ENCODE data around the gene NUDT3. TPM values are rescaled to one million over a fixed set of nuclear protein-coding genes. Genes with fewer than 3 reads are reported as not detected.

The NUDT3 gene
- polyA plus RNA-seq (2012; ENCODE audit: low read depth, missing spikeins) = 4.7 TPM

- TF ChIP-seq SPI1 (IDR thresholded peaks at IDR 0.05; ENCODE audit: low read depth, low read length) = peak; percentile 69
- no peak for TF ChIP-seq POU2F2 (IDR thresholded peaks at IDR 0.05; ENCODE audit: low read depth, low read length)
- peak; percentile 40; the same call in 1 of the 2 replicates for TF ChIP-seq POLR2A (IDR thresholded peaks at IDR 0.05; ENCODE audit: low read depth, low read length)
- TF ChIP-seq POLR2AphosphoS5 (IDR thresholded peaks at IDR 0.05; ENCODE audit: low read depth, low read length) = no peak; the same call in 1 of the 2 replicates
- peak; percentile 63 for TF ChIP-seq TAF1 (IDR thresholded peaks at IDR 0.05; ENCODE audit: low read depth, low read length)
- FAIRE-seq (peak; percentile 99), DNase-seq (ENCODE audit: insufficient read length, low spot score) (peak; percentile 81)
Measured at GRCh38 chr6:34392497-34393190, at the start of gene NUDT3. NUDT3 (minus strand) TSS chr6:34392669; CDS start chr6:34392362, 307 bp downstream.

- TF ChIP-seq TAF1 (IDR thresholded peaks at IDR 0.05; ENCODE audit: low read depth, low read length) = no peak
- no peak for TF ChIP-seq POLR2A (IDR thresholded peaks at IDR 0.05; ENCODE audit: low read depth, low read length)
- no peak for TF ChIP-seq POLR2AphosphoS5 (IDR thresholded peaks at IDR 0.05; ENCODE audit: low read depth, low read length)
- TF ChIP-seq POU2F2 (IDR thresholded peaks at IDR 0.05; ENCODE audit: low read depth, low read length) = no peak
- TF ChIP-seq PAX5 (IDR thresholded peaks at IDR 0.05; ENCODE audit: insufficient read depth, low read length, severe bottlenecking) = no peak
- TF ChIP-seq SPI1 (IDR thresholded peaks at IDR 0.05; ENCODE audit: low read depth, low read length) = no peak
- DNase-seq (ENCODE audit: insufficient read length, low spot score) (no peak), FAIRE-seq (no peak)
Measured at GRCh38 chr6:34441526-34441925, 49.1 kb upstream of the NUDT3 start.

- FAIRE-seq (no peak), DNase-seq (ENCODE audit: insufficient read length, low spot score) (no peak)
- no peak for TF ChIP-seq SPI1 (IDR thresholded peaks at IDR 0.05; ENCODE audit: low read depth, low read length)
- no peak for TF ChIP-seq POLR2A (IDR thresholded peaks at IDR 0.05; ENCODE audit: low read depth, low read length)
- TF ChIP-seq POLR2AphosphoS5 (IDR thresholded peaks at IDR 0.05; ENCODE audit: low read depth, low read length) = no peak
- TF ChIP-seq PAX5 (IDR thresholded peaks at IDR 0.05; ENCODE audit: insufficient read depth, low read length, severe bottlenecking) = no peak
- no peak for TF ChIP-seq POU2F2 (IDR thresholded peaks at IDR 0.05; ENCODE audit: low read depth, low read length)
Measured at GRCh38 chr6:34439442-34439841, 47.0 kb upstream of the NUDT3 start.

GRCh38 chr6:34438705-34439104, 46.2 kb upstream of the NUDT3 start:
- no peak for FAIRE-seq
- DNase-seq (ENCODE audit: insufficient read length, low spot score) = no peak
- no peak for TF ChIP-seq TAF1 (IDR thresholded peaks at IDR 0.05; ENCODE audit: low read depth, low read length)
- TF ChIP-seq POLR2A (IDR thresholded peaks at IDR 0.05; ENCODE audit: low read depth, low read length) = no peak
- TF ChIP-seq POLR2AphosphoS5 (IDR thresholded peaks at IDR 0.05; ENCODE audit: low read depth, low read length) = no peak
- no peak for TF ChIP-seq PAX5 (IDR thresholded peaks at IDR 0.05; ENCODE audit: insufficient read depth, low read length, severe bottlenecking)
- TF ChIP-seq POU2F2 (IDR thresholded peaks at IDR 0.05; ENCODE audit: low read depth, low read length) = no peak
- no peak for TF ChIP-seq SPI1 (IDR thresholded peaks at IDR 0.05; ENCODE audit: low read depth, low read length)

GRCh38 chr6:34437644-34437970, 45.1 kb upstream of the NUDT3 start:
- FAIRE-seq (no peak), DNase-seq (ENCODE audit: insufficient read length, low spot score) (no peak)
- TF ChIP-seq TAF1 (IDR thresholded peaks at IDR 0.05; ENCODE audit: low read depth, low read length) (no peak), PAX5 (IDR thresholded peaks at IDR 0.05; ENCODE audit: insufficient read depth, low read length, severe bottlenecking) (no peak), POU2F2 (IDR thresholded peaks at IDR 0.05; ENCODE audit: low read depth, low read length) (no peak)

GRCh38 chr6:34436803-34437643, 44.6 kb upstream of the NUDT3 start:
- TF ChIP-seq PAX5 (IDR thresholded peaks at IDR 0.05; ENCODE audit: insufficient read depth, low read length, severe bottlenecking) (no peak), TAF1 (IDR thresholded peaks at IDR 0.05; ENCODE audit: low read depth, low read length) (no peak), POLR2A (IDR thresholded peaks at IDR 0.05; ENCODE audit: low read depth, low read length) (no peak), SPI1 (IDR thresholded peaks at IDR 0.05; ENCODE audit: low read depth, low read length) (no peak), POLR2AphosphoS5 (IDR thresholded peaks at IDR 0.05; ENCODE audit: low read depth, low read length) (no peak), POU2F2 (IDR thresholded peaks at IDR 0.05; ENCODE audit: low read depth, low read length) (no peak)
- no peak for DNase-seq (ENCODE audit: insufficient read length, low spot score)
- no peak for FAIRE-seq

GRCh38 chr6:34435916-34436315, 43.4 kb upstream of the NUDT3 start:
- FAIRE-seq (no peak), DNase-seq (ENCODE audit: insufficient read length, low spot score) (no peak)
- TF ChIP-seq TAF1 (IDR thresholded peaks at IDR 0.05; ENCODE audit: low read depth, low read length) (no peak), POLR2A (IDR thresholded peaks at IDR 0.05; ENCODE audit: low read depth, low read length) (no peak), SPI1 (IDR thresholded peaks at IDR 0.05; ENCODE audit: low read depth, low read length) (no peak), POLR2AphosphoS5 (IDR thresholded peaks at IDR 0.05; ENCODE audit: low read depth, low read length) (no peak), PAX5 (IDR thresholded peaks at IDR 0.05; ENCODE audit: insufficient read depth, low read length, severe bottlenecking) (no peak), POU2F2 (IDR thresholded peaks at IDR 0.05; ENCODE audit: low read depth, low read length) (no peak)

- DNase-seq (ENCODE audit: insufficient read length, low spot score) (peak; percentile 90), FAIRE-seq (peak; percentile 85)
- TF ChIP-seq POLR2A (IDR thresholded peaks at IDR 0.05; ENCODE audit: low read depth, low read length) (peak; percentile 97), POU2F2 (IDR thresholded peaks at IDR 0.05; ENCODE audit: low read depth, low read length) (peak; percentile 81), PAX5 (IDR thresholded peaks at IDR 0.05; ENCODE audit: insufficient read depth, low read length, severe bottlenecking) (peak; percentile 61), POLR2AphosphoS5 (IDR thresholded peaks at IDR 0.05; ENCODE audit: low read depth, low read length) (peak; percentile 97), SPI1 (IDR thresholded peaks at IDR 0.05; ENCODE audit: low read depth, low read length) (no peak), TAF1 (IDR thresholded peaks at IDR 0.05; ENCODE audit: low read depth, low read length) (peak; percentile 99)
Measured at GRCh38 chr6:34425498-34426410, 33.3 kb upstream of the NUDT3 start, which contains the start of gene RPS10. RPS10 (minus strand) TSS chr6:34426069; CDS start chr6:34425221, 848 bp downstream.
